GM12892 (cell line): Measurements from ENCODE around the gene TSGA10.
"Not testable (repeated sequence)": the region's sequence is repeated elsewhere in the genome, so short reads cannot be mapped to it uniquely, and the experiment has no call there.

Source experiments
- DNase-seq: peaks from one replicate; pipeline ENCODE4 v3.0.0; 2011; ENCODE audit not compliant: insufficient read length
- FAIRE-seq: peaks from 2 replicates; lab custom pipeline; 2011; peaks lifted over from hg19 to GRCh38; lab: Jason Lieb, UNC
- POLR2A ChIP-seq: IDR thresholded peaks from 2 replicates; pipeline ENCODE4 v1.6.1; 2011; ENCODE audit warnings: low read depth, low read length, control low read depth
- POLR2AphosphoS5 ChIP-seq: IDR thresholded peaks from 2 replicates; pipeline ENCODE4 v1.6.1; 2011; ENCODE audit warnings: low read depth, low read length, control low read depth
- TAF1 ChIP-seq: IDR thresholded peaks from 2 replicates; pipeline ENCODE4 v1.6.1; 2011; ENCODE audit warnings: low read depth, mild to moderate bottlenecking, control low read depth, low read length, borderline replicate concordance

The TSGA10 gene

DNA sequence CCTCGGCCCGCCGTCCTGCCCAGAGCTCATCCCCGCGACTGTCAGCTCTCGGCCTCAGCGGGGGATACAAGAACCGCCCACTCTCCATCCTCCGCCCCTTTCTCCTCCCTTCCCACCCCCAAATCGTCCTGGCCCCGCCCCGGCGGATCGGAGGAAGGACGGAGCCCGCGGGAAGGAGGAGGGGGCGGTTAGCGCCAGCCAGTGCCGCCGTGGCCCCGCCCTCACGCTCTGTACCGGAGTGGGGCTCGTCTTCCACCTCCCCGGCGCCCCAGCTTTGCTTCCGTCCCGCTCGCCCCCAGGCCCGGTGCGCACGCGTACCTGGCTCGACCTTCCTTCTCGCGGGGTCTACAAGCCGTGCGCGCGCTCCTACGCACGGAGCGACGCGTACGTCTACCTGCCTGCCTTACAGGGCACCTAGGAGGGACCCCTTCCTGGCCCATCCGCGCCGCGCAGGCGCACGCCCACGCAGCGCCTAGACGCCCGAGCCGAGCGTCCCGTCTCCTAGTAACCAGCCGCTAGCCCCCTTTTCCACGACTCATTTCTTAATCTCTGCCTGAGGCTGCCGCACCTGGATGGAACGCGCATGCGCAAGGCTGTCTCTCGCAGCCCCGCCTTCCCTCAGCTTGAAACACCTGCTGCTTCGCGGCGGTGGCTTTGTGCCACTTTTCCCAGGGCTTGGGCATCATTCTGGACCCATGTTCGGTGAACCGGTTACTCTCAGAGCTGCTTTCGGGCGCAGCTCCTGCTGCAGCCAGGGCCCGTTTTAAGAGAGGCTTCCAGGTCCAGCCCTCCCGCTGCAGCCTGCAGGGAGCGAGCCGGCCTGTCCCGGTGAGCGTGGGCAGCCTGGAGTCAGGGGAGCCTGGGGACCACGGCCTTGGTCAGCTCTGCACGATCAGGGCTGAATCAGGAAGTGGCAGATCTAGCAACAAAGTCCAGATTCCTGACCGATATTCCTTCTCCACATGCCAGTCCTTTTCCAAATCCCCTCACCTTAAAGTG lies 13.3 kb downstream of the TSGA10 start, which contains the start of gene C2orf15:
TSS of gene C2orf15 (plus strand) at position 598 of the 999 bp plus-strand sequence. CDS start 8,852 bp downstream, outside the sequence.
- FAIRE-seq, result peak; percentile 93
- peak; percentile 80; the same call in 1 of the 2 replicates for TF ChIP-seq POLR2A
- TF ChIP-seq TAF1, result 0 out of 2 replicates have a peak, but pooled peaks have one; percentile 49
- TF ChIP-seq POLR2AphosphoS5, result no peak; the same call in 1 of the 2 replicates
- peak; percentile 71 for DNase-seq

DNA sequence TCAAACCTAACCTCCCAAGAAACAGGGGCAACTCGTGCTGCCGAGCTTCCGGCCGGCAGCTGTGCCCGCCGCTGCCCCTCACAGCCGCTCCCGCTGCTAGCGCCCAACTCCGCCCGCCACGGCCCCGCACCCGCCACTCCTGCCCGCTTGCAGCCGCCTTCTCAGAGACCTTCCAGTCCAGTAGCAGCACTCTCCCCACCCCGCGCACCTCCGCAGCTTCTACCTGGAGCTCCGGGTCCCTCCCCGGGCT lies 14.0 kb downstream of the TSGA10 start:
- no peak for DNase-seq
- FAIRE-seq, result no peak
- 0 out of 2 replicates have a peak, but pooled peaks have one; percentile 71 for TF ChIP-seq POLR2AphosphoS5
- no peak for TF ChIP-seq POLR2A

DNA sequence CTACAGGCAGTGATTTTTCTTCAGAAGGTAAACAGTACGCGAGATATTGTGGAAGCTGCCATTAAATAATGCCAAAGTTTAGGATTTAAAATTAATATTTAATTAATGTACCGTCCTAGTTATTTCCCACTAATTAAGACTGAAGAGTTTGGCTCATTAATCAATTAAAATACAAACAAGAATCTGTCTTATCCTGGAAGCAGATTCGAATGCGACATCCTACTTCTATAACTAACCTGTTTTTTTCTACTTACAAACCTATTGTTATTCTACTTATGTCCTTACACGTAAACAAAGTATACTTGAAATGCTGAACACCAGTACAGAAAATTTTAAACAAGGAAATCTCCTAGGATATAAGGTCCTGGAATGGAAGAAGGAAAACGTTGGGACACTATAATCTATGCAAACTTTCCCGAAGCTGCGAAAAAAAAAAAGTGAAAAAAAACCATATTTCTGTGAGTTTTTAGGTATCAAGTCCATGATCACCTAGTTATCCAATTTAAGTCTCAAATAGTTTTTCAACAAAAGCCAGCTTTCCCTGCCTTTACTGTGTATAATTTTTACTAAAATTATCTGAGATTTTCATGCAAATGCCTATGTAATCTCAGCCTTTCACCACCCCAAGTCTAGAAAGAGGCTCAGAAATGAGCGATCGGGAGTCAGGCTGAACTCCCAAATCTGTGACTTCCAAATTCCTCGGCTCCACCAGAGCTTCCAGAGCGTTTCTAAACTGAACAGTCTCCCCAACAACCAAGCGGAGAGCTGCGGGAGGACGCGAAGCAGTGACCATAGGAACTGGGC lies 14.5 kb downstream of the TSGA10 start:
- DNase-seq (no peak), FAIRE-seq (no peak)
- TF ChIP-seq POLR2A, result no peak
- no peak for TF ChIP-seq TAF1
- no peak for TF ChIP-seq POLR2AphosphoS5

DNA sequence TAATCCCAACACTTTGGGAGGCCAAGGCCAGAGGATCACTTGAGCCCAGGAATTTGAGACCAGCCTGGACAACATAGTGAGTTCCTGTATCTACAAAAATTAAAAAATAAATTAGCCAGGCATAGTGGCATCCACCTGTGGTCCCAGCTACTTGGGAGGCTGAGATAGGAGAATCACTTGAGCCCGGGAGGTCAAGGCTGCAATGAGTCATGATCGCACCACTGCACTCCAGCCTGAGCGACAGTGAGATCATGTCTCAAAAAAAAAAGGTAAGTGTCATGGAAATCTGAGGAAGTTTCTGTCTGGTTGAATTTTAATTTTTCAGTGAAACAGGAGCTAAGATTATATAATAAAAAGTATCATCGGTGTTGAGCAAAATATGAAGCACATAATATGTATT lies 15.7 kb downstream of the TSGA10 start:
- FAIRE-seq, result no peak
- DNase-seq, result no peak

DNA sequence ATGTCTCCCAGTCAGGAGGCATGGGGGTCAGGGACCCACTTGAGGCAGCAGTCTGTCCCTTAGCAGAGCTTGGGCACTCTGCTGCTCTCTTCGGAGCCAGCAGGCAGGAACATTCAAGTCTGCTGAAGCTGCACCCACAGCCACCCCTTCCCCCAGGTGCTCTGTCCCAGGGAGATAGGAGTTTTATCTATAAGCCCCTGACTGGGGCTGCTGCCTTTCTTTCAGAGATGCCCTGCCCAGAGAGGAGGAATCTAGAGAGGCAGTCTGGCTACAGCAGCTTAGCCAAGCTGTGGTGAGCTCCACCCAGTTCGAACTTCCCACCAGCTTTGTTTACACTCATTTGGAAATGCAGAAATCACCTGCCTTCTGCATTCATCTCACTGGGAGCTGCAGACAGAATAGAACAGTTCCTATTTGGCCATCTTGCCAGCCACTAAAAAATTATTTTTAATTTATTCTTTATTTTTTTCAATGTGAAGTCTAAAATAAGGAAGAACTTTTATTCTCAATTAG lies 19.6 kb downstream of the TSGA10 start:
- not testable (repeated sequence) for DNase-seq, FAIRE-seq

More for the DNA sequence above, 15.7 kb downstream of the TSGA10 start:
- TF ChIP-seq POLR2AphosphoS5, result no peak
- TF ChIP-seq POLR2A, result no peak
- TF ChIP-seq TAF1, result no peak

DNA sequence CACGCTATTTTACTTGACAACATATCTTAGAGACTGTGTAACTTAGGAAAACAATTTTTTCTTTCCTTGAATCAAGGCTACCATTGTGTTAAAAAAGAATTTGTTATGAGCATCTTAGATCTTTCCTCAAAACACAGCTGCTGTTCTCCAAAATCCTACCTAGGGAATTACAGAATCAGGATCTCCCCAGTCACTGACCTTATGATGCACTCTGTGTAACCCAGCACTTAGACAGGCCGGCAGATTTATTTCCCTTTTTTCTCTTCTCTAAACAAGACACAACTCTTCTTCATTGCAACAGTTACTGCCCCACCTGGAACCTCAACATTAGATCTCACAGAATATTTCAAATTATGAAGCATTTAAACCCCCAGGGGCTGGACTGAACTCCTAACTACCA lies 26.8 kb downstream of the TSGA10 start:
- FAIRE-seq (no peak), DNase-seq (no peak)
- TF ChIP-seq POLR2A (no peak), TAF1 (no peak), POLR2AphosphoS5 (no peak)

DNA sequence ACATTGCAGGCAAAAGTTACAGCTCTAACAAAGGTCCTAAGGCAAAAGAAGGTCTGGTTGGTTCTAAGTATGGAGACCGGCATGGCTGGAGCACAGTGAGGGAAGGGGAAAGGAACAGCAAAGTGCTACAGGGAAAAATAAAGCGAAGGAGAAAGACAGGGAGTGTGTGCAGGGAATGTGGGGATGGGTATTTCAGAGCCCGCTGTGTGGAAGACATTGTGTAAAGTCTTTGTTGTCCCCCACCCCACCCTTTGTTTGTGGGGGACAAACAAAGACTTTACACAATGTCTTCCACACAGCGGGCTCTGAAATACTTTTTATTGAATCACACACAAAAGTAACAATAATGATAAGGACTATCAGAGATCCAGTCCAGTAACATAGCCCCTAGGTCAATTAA lies 42.1 kb downstream of the TSGA10 start:
- TF ChIP-seq POLR2A (no peak), TAF1 (no peak), POLR2AphosphoS5 (no peak)

DNA sequence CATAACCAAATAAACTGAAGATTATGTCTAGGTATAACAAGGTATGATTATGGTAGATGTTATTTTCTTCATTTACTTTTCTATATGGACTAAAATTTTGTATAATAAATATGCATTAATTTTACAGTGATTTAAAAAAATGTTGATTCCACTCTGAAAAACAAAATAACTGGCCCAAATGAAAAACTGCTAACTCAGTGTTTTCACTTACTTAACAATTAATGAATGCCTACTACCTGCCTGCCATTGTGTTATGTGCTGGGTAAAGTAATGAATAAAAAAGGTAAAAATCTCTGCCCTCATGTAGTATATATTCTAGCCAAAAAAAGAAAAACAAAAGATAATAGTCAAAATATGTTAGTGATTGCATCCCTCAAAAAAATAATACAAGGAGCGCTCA lies 42.8 kb downstream of the TSGA10 start:
- FAIRE-seq (no peak), DNase-seq (no peak)
- TF ChIP-seq POLR2A (no peak), POLR2AphosphoS5 (no peak), TAF1 (no peak)

More for the DNA sequence above, 42.1 kb downstream of the TSGA10 start:
- no peak for DNase-seq
- no peak for FAIRE-seq

DNA sequence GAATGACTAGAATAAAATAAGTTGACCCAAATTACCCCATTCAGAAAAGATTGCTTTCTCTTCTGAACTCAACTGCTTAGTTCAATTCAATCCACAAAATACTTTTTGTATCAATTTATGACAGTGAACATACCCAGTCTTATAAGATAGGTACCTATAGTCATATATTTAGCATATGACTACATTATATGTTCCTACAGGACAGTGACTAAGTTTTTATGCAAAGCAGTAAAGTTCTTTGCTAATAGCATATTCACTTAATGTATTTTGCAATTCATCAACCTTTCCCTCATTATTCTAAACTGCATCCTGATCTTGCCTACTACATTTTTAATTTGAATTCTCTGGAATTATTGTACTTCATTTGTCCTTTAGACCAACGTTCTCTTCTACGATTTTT lies 43.5 kb downstream of the TSGA10 start:
- TF ChIP-seq POLR2AphosphoS5, result no peak
- no peak for TF ChIP-seq POLR2A
- TF ChIP-seq TAF1, result no peak
- FAIRE-seq (no peak), DNase-seq (no peak)

DNA sequence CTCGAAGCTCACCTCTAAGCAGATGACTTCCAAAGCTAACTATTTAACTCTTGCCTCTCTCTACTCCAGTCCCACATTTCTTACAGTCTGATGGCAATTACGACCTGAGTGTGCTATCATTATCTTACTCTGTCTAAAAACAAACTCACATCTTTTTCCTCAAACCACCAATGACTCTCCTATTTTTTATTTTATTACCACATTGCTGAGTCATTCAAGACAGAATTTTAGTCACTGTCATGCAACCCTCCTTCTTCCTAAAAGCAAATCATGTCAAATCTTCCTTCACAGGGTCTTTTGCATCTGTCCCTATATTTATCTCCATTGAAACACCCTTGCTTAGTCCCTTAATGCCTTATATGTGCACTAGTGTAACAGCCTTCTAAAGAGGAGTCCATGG lies 47.8 kb downstream of the TSGA10 start:
- FAIRE-seq (no peak), DNase-seq (no peak)
- TF ChIP-seq POLR2AphosphoS5 (no peak), POLR2A (no peak)

DNA sequence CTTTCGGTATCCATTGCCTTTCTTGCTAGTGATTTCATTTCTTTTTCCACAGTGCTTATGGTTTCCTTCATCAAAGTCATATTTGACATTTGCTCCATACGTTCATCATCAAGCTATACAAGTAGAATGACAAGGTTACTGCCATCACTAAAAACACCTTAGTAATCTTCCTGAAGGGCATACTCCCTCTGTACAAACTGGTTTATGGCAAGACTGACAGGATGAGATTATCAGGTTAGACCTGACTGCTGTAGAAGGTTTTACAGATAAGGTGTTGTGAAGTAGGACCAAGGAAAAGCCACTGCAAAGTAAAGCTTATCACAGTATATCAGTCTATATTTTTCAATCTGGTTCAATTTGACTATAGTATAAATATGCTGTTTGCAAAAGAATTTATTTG lies 50.7 kb downstream of the TSGA10 start:
- DNase-seq (no peak), FAIRE-seq (no peak)
- TF ChIP-seq TAF1 (no peak), POLR2A (no peak), POLR2AphosphoS5 (no peak)
